Natural killer cell (primary cell): Measurements from ENCODE around the gene NLE1. TPM values are rescaled to one million over a fixed set of nuclear protein-coding genes. Genes with fewer than 3 reads are reported as not detected.
A peak's percentile ranks its signal among the peaks of the same experiment; 100 is the strongest.

ENCODE experiments used
- ATAC-seq, 3 donors: fragments of 150-1000 bp in 2 of 3; fragments of 200-7000 bp in 1 of 3; cut with Tn5 transposase; 1 replicate in 1 of 3; 2 replicates in 2 of 3; pipeline ENCODE4 v1.10.0; 2021; ENCODE audit warnings: mild to moderate bottlenecking in 2 of 3, moderate library complexity in 2 of 3
- DNase-seq, 2 donors: peaks; one replicate each; pipeline versions ENCODE4 v3.0.0 to v3.0.0-alpha.2; 2013 to 2021; ENCODE audit warnings: mixed read lengths in 1 of 2
- H3K27ac ChIP-seq: one replicate; pipeline ENCODE4 v1.5.1; 2013; ENCODE audit warnings: mild to moderate bottlenecking, low read length
- H3K27me3 ChIP-seq: one replicate; pipeline ENCODE4 v1.6.1; 2013; ENCODE audit warnings: low read length; ENCODE audit not compliant: control insufficient read depth, insufficient read depth
- H3K36me3 ChIP-seq: one replicate; pipeline ENCODE4 v1.6.1; 2013; ENCODE audit warnings: low read length; ENCODE audit not compliant: control insufficient read depth, insufficient read depth
- H3K4me1 ChIP-seq: one replicate; pipeline ENCODE4 v1.6.1; 2013; ENCODE audit warnings: low read length; ENCODE audit not compliant: control insufficient read depth, insufficient read depth
- H3K4me3 ChIP-seq: one replicate; pipeline ENCODE4 v1.5.1; 2013; ENCODE audit warnings: low read length
- H3K9me3 ChIP-seq: one replicate; pipeline ENCODE4 v1.6.1; 2013; ENCODE audit warnings: low read length; ENCODE audit not compliant: control insufficient read depth, insufficient read depth
- H3K27ac Mint-ChIP-seq, 2 donors: one replicate each; pipeline ENCODE4 v1.8.0; 2022; ENCODE audit warnings: mild to moderate bottlenecking in 2 of 2, mixed read lengths in 2 of 2, moderate library complexity in 1 of 2
- H3K27me3 Mint-ChIP-seq, 2 donors: one replicate each; pipeline ENCODE4 v1.8.0; 2022; ENCODE audit warnings: low read depth in 2 of 2, mixed read lengths in 2 of 2
- H3K36me3 Mint-ChIP-seq: one replicate; pipeline ENCODE4 v1.8.0; 2022; ENCODE audit warnings: mixed read lengths
- H3K4me1 Mint-ChIP-seq, 2 donors: one replicate each; pipeline ENCODE4 v1.8.0; 2022; ENCODE audit warnings: mixed read lengths in 2 of 2
- H3K4me3 Mint-ChIP-seq: one replicate; pipeline ENCODE4 v1.8.0; 2022; ENCODE audit warnings: mild to moderate bottlenecking, moderate library complexity, mixed read lengths
- H3K9me3 Mint-ChIP-seq, 2 donors: one replicate each; pipeline ENCODE4 v1.8.0; 2022; ENCODE audit warnings: mixed read lengths in 2 of 2
- CTCF ChIP-seq: fragments of 200-600 bp; IDR thresholded peaks from one replicate; pipeline ENCODE4 v1.8.0; 2022; ENCODE audit warnings: antibody characterized with exemption
- WGBS: methylation state at CpG from one replicate; pipeline ENCODE4 v1.1.7; 2013; ENCODE audit warnings: missing lambda C conversion rate; ENCODE audit not compliant: insufficient coverage; 5-methylcytosine and 5-hydroxymethylcytosine counted together
- intact Hi-C: fragments of 100-400 bp; cut with micrococcal nuclease; formaldehyde crosslinking; loops from one replicate; pipeline ENCODE4 v1.14.2; 2022
- total RNA-seq, 4 donors: library from RNA; stranded (reverse); fragments of 120-200 nt in 1 of 4; gene quantifications; one replicate each; pipeline versions ENCODE4 v1.2.3 to v1.2.4, GENCODE V29; 2013 to 2022

The NLE1 gene
- total RNA-seq, 3 donors from 2014 or later (not counting 1 experiment from before 2014, with no cell fraction given): 4.0 to 7.9 (median 6.1) TPM

- H3K9me3 ChIP-seq: no peaks in the 10 kb centered on the region
- Mint-ChIP-seq H3K4me3 (peak overlapping the region; percentile 89), H3K9me3 (no peaks in the 10 kb centered on the region), H3K36me3 (no peaks in the 10 kb centered on the region), H3K4me1 (peaks cover 41 to 42% of the 10 kb centered on the region in 2 donors), H3K27me3 (no peaks in the 10 kb centered on the region), H3K27ac (peak overlapping the region; percentile 95 to 97)
- H3K27ac ChIP-seq: peak overlapping the region; percentile 95
- no peaks in the 10 kb centered on the region for H3K36me3 ChIP-seq
- DNase-seq (peak in 1 of 2 donors; percentile 28), ATAC-seq (no peak)
- H3K4me3 ChIP-seq: no peak overlapping the region
- no peak for TF ChIP-seq CTCF
- peaks cover 28% of the 10 kb centered on the region for H3K4me1 ChIP-seq
- no peaks in the 10 kb centered on the region for H3K27me3 ChIP-seq
- intact Hi-C loops: loop anchor here (5.0 kb wide), 1 partner anchor 105 kb away; the partner anchor contains the start of gene LIG3
- 90% methylated on average over 8 of the region's 8 CpGs for WGBS
These were observed 55.1 kb downstream of the NLE1 start for GRCh38 chr17:35086931-35087573.

GRCh38 chr17:35086164-35086563, 55.9 kb downstream of the NLE1 start:
- DNase-seq: no peak
- ATAC-seq: no peak
- H3K36me3 ChIP-seq: no peaks in the 10 kb centered on the region
- H3K4me1 ChIP-seq: peaks cover 29% of the 10 kb centered on the region
- Mint-ChIP-seq H3K4me1 (peaks cover 41 to 45% of the 10 kb centered on the region in 2 donors), H3K27me3 (no peaks in the 10 kb centered on the region), H3K27ac (peak overlapping the region; percentile 95 to 97), H3K9me3 (no peaks in the 10 kb centered on the region), H3K4me3 (peak overlapping the region; percentile 0), H3K36me3 (no peaks in the 10 kb centered on the region)
- H3K27me3 ChIP-seq: no peaks in the 10 kb centered on the region
- no peak overlapping the region for H3K27ac ChIP-seq
- no peak for TF ChIP-seq CTCF
- H3K9me3 ChIP-seq: no peaks in the 10 kb centered on the region
- no peak overlapping the region for H3K4me3 ChIP-seq
- intact Hi-C loops: loop anchor here (5.0 kb wide), 1 partner anchor 104 kb away; the partner anchor contains the start of gene LIG3
- 96% methylated on average over 8 of the region's 8 CpGs for WGBS

- Histone ChIP-seq H3K27ac (no peak overlapping the region), H3K36me3 (no peaks in the 10 kb centered on the region), H3K27me3 (no peaks in the 10 kb centered on the region), H3K4me3 (no peak overlapping the region), H3K4me1 (peaks cover 24% of the 10 kb centered on the region), H3K9me3 (no peaks in the 10 kb centered on the region)
- ATAC-seq (no peak), DNase-seq (no peak)
- Mint-ChIP-seq H3K27me3 (no peaks in the 10 kb centered on the region), H3K4me1 (peaks cover 45 to 49% of the 10 kb centered on the region in 2 donors), H3K9me3 (no peaks in the 10 kb centered on the region), H3K36me3 (no peaks in the 10 kb centered on the region), H3K4me3 (no peak overlapping the region), H3K27ac (peak overlapping the region in 1 of 2 donors; percentile 95)
- WGBS: 71% methylated on average over 2 of the region's 2 CpGs
- TF ChIP-seq CTCF: no peak
- intact Hi-C loops: loop anchor here (5.0 kb wide), 1 partner anchor 103 kb away; the partner anchor contains the start of gene LIG3
These were observed 57.1 kb downstream of the NLE1 start for GRCh38 chr17:35084987-35085386.
